ENCODE data around the gene B3GNT3.

The B3GNT3 gene, protein sequence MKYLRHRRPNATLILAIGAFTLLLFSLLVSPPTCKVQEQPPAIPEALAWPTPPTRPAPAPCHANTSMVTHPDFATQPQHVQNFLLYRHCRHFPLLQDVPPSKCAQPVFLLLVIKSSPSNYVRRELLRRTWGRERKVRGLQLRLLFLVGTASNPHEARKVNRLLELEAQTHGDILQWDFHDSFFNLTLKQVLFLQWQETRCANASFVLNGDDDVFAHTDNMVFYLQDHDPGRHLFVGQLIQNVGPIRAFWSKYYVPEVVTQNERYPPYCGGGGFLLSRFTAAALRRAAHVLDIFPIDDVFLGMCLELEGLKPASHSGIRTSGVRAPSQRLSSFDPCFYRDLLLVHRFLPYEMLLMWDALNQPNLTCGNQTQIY

DNA sequence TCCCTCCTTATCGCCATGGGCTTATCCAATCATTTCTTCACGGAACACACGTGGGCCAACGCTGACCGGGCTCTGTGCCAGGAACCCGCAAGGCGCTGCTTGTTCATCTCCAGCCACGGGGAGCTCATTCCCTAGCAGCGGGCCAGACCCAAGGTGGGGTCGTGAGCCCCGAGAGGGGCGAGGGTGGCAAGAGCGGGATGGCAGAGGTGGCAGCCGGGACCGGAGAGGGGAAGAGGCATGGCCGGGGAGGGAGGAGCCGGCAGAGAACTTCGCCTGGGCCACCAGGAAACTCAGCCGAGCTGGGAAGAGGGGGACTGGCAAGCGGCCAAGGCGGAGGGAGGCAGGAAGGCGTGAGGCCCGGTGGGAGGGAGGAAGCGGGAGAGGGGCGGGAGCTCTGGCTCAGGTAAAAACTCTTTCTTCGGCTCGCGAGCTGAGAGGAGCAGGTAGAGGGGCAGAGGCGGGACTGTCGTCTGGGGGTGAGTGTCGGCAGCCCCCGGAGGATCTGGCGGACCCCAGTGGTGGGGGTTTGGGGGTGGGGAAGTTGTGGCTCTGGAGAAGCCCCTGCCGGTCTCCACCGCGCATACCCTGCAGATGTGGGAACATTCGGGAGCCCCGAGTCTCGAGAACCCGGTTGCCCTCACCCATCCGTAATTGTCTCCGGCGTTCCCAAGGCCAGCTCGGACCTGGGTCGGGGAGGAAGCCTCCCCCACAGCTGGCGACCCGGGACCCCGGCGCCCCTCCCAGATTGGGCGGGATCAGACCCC lies at the start of gene B3GNT3:
TSS of gene B3GNT3 (plus strand) at position 408 of the 764 bp plus-strand sequence. CDS start 12,670 bp downstream, outside the sequence.
- DNase-seq (ENCODE audit: low read depth): no peak

DNA sequence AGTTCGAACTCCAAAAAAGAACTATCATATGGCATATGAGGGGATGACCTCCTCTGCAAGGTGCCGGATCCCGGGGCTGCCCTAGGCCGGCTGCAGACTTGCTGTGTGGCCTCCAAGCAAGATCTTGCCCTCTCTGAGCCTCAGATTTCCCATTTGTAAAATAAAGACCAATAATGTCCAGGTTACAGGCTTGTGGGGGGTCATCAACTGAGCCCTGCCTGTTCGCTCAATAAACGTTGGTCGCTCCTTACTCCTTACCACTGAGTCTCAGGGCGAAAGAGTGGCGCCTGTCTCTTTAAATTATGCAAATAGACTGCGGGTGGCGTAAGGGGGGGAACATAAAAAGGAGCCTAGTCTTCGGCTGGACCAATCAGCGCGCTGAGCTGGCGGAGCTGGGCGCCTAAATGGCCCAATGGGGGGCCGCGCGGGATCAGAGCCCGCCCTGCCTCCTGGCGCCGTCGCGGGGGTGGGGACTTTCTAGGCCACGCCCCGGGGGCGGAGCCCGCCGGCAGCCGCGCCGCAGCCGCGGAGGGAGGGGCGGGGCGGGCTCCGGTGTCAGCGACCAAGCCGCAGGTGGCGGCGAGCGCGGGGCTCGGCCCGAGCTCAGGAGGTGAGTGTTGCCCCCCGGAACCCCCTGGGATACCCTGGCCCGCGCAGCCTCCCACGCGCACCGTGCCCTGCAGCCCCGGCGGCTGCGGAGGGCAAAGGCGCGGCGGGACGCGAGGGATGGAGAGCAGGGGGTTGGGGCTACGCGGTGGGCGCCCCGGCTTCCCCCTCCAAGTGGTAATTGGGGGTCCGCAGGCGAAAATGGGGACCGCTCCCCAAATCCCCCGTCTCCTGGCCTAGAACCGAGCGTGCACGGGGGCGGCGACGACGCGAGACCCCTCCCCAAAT lies 47.5 kb upstream of the B3GNT3 start:
- DNase-seq (ENCODE audit: low read depth): peak; percentile 52

DNA sequence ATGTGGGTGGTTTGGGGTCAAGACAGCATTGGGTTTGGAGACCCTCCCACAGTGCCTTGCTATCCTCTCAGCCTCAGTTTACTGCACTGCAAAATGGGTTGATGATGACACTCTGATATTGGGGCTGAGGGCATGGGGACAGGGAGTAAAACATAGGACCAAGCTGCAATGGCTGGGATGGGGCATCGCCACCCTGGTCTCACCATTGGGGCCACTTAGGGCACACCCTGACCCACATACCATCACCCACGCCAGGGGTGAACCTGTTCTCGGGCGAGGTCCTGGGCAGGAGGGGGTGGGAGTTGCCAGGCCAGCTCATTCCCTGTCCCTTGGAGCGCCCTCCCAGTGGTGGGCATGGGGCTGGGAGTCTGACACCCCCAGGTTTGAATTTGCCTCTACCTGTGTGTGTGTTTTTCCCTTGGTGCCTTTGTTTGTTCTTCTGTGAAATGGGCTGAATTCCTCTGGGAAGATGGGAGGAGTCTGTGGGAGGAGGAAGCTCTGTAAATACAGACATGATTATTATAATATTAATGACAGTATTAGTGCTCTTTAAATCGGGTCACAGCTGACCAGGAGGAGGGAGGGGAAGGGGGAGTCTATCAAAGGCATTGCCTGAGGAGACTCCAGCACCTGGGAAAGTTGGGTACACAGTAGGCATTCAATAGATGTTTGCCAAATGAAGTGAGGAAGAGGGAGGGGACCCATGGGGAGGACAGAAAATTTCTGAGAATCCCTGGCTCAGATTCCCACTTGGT lies 45.9 kb upstream of the B3GNT3 start:
- DNase-seq (ENCODE audit: low read depth): no peak

DNA sequence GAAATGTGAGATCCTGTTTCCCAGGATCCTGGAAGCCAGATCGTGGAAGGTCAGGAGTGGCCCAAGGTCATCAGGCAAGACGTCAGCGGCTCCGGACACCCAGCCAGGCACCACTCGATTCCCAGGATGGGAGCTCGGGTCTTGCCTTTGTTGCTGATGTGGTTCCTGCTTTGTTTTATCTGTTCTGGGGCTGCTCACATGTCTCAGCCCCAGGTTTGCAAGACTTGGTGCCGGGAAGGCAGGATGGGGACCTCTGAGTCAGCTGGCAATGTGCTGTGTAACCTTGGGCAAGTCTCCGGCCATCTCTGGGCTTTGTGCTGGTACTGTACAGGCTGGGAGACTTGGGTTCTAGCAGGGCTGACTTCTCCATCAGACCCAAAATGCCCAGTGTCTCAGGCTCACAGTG lies 45.0 kb upstream of the B3GNT3 start:
- DNase-seq (ENCODE audit: low read depth): no peak

DNA sequence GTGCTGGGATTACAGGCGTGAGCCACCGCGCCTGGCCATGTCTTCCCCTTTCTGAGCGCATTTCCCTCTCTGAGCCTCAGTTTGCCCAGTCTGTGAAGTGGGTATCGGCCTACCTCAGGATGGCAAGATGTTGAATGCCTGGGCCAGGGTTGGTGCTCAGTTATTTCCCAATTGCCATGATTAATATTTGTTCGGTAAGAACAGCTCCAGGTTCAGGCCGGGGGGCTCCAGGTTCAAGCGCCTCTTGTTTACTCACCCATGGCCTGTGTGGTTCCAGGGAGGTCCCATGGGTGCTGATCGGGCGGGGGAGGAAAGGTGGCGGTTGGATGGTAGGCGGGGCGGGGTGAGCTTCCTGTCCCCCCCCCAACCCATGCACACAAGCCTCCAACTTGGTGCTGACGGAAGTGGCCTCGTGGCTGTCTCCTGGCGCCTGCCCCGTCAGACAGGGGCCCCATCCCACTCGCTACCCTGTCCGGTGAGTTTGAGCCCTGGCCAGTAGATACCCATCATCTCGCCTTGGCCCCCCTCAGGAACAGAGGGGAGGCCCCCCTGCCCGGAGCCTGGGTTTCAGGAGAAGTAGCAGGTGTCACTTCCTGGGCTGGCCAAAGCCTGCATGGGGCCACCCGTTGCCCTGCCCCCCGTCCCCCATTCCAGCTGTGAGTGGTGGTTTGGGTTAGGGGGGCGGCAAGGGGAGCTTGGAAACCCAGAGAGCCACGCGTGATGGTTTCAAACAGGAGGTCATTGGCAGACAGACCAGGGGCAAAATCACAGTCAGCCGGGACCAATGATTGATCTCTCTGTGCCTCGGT lies 43.6 kb upstream of the B3GNT3 start, which contains the start of gene FCHO1:
TSS of gene FCHO1 (plus strand) at position 375 of the 809 bp plus-strand sequence. CDS start 3,688 bp downstream, outside the sequence.
- DNase-seq (ENCODE audit: low read depth): no peak

DNA sequence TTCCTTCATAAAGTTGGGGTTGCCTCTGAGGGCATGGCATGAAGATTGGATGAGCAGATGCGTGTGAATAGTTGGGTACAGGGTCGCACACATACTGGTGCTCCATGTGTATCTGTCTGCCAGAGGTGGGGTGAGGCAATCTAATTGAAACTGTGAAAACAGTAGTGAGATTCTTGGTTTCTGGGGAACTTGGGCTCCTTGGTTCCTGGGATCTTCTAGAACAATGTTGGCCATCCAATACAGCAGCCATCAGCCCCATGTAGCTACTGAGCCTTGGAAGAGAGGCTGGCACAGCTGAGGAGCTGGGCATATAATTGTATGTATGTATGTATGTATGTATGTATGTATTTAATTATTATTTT lies 43.0 kb upstream of the B3GNT3 start:
- no peak for DNase-seq (ENCODE audit: low read depth)

DNA sequence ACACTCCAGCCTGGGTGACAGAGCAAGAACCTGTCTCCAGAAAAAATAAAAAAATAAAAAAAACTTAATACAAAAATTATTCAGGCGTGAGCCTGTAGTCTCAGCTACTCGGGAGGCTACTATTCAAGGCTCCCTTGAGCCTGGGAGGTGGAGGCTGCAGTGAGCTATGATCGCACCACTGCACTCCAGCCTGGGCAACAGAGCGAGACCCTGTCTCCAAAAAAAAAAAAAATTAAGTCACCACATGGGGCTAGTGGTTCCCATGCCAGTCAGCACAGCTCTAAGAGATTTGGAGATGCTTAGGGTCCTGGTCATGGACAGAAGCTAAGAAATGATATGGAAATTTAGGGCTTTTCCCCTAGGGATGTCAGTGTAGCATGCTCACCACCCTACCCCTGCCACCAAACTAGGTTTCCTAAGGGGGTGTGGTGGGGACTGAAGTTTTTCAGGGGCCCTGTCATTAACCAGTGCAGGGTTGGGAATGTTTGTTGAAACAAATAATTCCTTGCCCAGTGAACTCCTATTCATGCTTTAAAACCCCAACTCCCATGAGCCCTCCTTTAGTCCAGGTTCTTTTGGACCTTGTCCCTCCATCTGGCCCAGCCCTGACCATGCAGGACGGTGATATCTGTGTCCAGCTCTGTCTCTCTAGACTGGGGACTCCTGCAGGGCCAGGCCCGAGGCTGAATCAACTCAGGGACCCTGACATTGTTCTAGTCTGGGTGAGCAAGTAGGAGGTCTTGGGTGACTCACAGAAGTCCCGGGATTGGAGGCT lies 41.9 kb upstream of the B3GNT3 start:
- DNase-seq (ENCODE audit: low read depth): no peak

DNA sequence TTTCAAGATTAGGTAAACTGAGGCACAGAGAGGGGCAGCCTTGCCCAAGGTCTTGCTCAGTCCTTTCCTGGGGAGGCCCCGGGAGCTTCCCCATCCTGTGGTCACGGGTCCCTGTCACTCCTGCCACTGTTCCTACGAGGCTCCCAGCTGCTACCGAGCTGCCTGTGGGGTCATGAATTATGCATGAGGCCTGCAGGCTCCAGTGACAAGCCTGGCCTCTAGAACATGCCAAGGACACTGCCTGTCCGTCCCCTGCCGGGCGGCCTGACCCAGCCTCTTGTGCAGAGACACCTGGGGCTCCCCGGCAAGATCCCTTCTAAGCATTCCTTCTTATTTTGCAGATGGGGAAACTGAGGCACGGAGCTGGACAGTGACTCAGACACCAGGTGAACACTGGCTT lies 41.0 kb upstream of the B3GNT3 start:
- DNase-seq (ENCODE audit: low read depth): no peak

DNA sequence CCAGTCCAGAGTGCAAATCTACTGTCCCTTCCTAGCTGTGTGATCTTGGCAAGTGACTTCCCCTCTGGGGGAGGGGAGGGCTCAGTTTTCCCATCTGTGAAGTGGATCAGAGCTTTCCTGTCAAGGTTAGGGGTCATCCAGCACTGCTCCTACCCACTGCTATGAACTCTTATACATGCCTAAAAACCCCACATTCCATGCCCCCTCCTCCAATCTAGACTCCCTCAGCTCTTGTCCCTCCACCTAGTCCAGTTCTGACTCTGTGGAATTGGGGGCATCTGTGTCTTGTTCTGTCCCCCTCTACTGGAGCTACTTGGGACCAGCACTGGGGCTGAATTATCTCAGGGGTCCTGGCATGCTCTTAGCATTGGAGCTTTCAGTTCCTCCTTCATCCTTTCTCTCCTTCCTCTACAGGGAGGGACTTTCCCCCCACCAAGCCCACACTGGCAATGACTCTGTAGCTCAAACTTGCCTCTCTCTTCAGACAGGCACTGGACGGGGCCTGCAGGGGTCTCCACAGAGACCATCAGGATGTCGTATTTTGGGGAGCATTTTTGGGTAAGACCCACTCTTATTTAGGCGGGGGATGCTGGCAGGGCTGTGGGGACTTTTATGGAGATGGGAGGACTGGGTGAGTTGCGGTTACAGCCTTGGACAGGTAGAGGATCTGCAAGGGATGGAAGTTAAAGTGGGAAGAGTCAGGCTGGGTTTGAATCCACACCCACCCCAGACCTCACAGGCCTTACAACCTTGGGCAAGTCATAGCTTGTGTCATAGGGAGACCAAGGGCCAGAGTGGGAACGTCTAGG lies 40.1 kb upstream of the B3GNT3 start:
- no peak for DNase-seq (ENCODE audit: low read depth)

DNA sequence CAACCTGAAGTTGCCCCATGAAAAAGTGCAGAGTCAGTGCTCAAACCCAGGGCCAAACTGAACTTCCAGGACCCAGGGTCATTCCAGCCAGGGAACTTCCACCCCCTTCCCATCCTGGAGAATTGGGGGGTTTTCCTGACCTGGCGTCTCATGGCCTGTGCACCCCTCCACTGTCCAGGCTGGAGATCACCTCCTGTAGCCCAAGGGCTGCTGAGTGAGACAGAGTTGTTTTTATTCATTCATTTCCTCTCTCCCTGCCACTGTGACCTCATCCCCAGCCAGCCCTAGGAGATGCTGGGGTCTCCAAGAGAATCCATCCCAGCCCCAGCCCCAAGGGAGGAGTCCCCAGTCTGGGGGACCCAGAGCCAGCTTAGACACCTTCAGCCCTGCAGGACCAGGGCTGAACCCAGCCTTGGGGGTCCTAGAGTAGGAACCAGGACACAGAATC lies 39.5 kb upstream of the B3GNT3 start:
- DNase-seq (ENCODE audit: low read depth): no peak

DNA sequence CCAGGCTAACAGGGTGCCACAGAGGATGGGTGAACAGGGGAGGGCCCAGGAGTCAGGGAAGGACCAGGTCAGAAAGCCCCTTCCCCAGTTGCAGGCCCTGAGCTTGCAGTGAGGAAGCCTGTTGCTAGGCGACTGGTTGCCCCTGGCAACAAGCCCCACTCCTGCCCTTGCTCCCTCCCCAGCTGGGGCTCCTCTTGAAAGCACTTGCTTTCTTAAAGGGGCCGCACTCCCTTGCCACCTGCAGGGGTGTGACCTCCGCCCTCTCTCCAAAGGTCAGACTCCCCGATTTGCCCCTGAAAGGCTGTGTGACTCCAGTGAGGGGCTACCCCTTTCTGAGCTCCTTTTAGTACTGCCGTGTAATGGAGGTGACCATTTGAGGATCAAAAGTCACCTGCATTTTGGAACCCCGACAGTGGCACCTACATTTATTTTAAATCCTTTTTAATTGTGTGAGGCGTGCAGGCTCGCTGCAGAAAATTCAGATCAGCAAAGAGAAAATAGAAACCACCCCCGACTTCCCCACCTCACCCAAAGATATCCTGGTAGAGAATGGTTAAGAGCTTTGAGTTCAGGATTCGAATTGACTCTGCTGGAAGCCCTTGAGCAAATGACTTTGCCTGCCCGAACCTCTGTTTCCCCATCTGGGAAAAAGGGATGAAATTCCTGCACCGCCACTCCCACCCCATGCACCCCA lies 38.8 kb upstream of the B3GNT3 start:
- no peak for DNase-seq (ENCODE audit: low read depth)

DNA sequence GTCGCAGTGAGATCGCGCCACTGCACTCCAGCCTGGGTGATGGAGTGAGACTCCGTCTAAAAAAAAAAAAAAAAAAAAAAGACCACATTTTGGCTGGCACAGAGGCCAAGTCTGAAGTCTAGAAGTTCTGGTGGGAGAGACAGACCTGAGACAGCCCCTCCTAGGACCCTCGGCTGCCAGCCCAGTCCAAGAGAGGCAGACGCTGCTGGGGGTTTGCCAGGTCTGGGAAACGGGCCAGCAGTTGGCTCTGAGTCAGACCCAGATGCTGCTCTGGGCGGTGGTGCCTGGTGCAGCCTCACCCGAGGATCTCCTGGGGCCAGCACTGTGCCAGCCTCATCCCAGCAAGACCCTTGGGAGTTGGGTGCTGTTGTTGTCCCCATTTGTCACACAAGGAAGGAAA lies 37.8 kb upstream of the B3GNT3 start:
- no peak for DNase-seq (ENCODE audit: low read depth)

DNA sequence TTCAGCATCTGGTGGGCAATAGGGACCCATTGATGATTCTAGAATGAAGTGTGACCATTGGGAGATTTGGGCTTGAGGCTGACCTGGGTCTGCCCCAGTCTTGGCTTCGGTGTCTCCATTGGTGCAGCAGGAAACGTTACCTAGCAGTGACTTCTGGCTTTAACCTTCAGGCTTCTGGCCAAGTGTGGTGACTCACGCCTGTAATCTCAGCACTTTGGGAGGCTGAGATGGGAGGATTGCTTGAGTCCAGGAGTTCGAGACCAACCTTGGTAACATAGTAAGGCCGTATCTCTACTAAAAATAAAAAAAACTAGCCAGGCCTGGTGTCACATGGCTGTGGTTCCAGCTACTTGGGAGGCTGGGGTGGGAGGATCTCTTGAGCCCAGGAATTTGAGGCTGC lies 36.4 kb upstream of the B3GNT3 start:
- no peak for DNase-seq (ENCODE audit: low read depth)

DNA sequence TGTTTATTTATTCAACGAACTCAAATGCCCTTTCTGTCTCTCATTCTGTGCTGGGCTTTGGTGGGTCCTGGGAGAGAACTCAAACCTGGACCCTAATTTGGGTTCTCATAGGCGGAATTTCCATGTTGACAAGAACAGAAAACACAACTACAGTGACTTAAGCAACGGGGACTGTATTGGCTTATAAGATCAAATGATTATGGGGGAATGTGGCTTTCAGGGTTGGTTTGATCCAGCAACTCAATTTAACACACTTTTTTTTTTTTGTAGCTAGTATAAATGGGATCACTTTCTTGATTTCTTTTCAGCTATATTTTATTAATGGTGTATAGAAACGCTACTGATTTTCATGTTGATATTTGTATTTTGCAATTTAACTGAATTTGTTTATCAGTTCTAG lies 33.8 kb upstream of the B3GNT3 start:
- DNase-seq (ENCODE audit: low read depth): no peak

DNA sequence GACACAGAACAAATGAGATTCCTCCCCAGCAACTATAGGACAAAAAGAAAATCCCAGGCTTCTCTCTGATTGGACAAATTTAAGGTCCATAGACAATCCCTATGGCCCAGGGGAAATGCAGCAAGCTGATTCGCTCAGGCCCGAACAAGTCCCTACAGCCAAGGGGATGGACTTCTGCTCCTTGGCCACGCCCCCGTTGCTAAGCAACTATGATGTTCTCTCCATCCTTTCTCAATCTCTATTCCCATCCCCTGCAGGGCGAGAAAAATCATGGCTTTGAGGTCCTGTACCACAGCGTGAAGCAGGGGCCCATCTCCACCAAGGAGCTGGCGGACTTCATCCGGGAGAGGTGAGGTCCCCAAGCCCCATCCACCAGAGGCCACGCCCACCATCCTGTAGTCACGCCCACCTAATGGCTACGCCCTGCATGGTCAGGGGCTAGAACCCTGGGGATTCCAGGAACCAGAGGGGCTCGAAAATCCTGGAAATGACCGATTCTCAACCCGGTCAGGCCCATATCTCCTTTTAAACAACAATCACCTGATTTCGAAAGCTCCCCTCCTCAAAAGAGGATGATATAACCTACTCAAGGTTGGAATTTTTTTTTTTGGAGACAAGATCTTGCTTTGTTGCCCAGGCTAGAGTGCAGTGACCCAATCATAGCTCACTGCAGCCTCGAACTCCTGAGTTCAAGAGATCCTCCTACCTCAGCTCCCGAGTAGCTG lies 32.3 kb upstream of the B3GNT3 start:
- no peak for DNase-seq (ENCODE audit: low read depth)

DNA sequence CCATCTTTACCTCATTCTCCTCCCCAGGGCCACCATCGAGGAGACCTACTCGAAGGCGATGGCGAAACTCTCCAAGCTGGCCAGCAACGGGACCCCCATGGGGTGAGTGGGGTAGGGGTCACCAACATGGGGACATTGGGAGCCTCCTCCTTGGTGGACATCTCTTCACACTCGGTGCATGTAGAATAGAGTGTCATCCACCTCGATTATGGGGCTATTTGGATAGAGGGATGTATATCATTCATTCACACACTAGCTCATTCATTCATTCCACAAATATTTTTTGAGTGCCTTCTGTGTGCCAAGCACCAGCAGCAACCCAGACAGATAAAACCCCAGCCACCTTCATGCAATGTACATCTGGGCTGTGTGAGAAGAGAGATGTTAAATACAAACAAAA lies 30.6 kb upstream of the B3GNT3 start:
- DNase-seq (ENCODE audit: low read depth): no peak

DNA sequence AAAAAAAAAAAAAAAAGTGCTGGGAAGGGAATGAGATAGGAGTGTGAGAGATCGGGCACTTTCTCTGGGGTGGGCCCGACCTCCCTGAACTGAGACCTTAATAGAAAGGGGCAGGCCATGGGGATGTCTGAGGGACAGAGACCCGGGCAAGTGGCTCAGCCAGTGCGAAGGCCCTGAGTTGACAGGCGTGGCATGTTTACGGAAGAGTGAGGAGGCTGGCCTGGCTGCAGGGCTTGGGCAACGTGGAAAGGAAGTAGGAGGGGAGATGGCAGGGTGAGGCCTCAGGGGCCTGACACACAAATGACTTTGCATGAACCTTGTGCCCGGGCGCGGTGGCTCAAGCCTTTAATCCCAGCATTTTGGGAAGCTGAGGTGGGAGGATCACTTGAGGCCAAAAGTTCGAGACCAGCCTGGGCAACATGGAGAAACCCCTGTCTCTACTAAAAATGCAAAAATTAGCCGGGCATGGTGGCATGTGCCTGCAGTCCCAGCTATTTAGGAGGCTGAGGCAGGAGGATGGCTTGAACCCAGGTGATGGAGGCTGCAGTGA lies 29.8 kb upstream of the B3GNT3 start:
- no peak for DNase-seq (ENCODE audit: low read depth)
